T follicular helper cell (primary cell): ENCODE measurements around the gene TEF.
"Not testable (repeated sequence)": the region's sequence is repeated elsewhere in the genome, so short reads cannot be mapped to it uniquely, and the experiment has no call there.

ENCODE experiments used
- DNase-seq: peaks from one replicate; pipeline ENCODE4 v3.0.0-alpha.2; 2020; ENCODE audit warnings: low read depth

TEF gene

GRCh38 chr22:41418717-41419116 is 37.0 kb downstream of the TEF start:
- DNase-seq = no peak

GRCh38 chr22:41425660-41426365 is 44.1 kb downstream of the TEF start:
- DNase-seq = no peak

- DNase-seq = no peak
Observed at GRCh38 chr22:41429232-41429950, 47.6 kb downstream of the TEF start.

- no peak for DNase-seq
Observed at GRCh38 chr22:41429951-41430332, 48.2 kb downstream of the TEF start.

- no peak for DNase-seq
Observed at GRCh38 chr22:41431656-41432055, 49.9 kb downstream of the TEF start.

- not testable (repeated sequence) for DNase-seq
Observed at GRCh38 chr22:41433480-41433879, 51.7 kb downstream of the TEF start.

GRCh38 chr22:41434361-41435003 is 52.7 kb downstream of the TEF start:
- DNase-seq = not testable (repeated sequence)

- no peak for DNase-seq
Observed at GRCh38 chr22:41435560-41435959, 53.8 kb downstream of the TEF start.

GRCh38 chr22:41436322-41437113 is 54.8 kb downstream of the TEF start:
- DNase-seq = no peak

GRCh38 chr22:41437198-41437597 is 55.5 kb downstream of the TEF start:
- DNase-seq = no peak

- not testable (repeated sequence) for DNase-seq
Observed at GRCh38 chr22:41440511-41440910, 58.8 kb downstream of the TEF start.

- no peak for DNase-seq
Observed at GRCh38 chr22:41442240-41442792, 60.6 kb downstream of the TEF start.

- peak; percentile 55 for DNase-seq
Observed at GRCh38 chr22:41444360-41445128, 62.8 kb downstream of the TEF start.

GRCh38 chr22:41445129-41446056 is 63.7 kb downstream of the TEF start:
- DNase-seq = no peak

GRCh38 chr22:41446057-41446501 is 64.3 kb downstream of the TEF start:
- no peak for DNase-seq

- peak; percentile 91 for DNase-seq
Observed at GRCh38 chr22:41446639-41447434, 65.1 kb downstream of the TEF start, which contains the start of gene TOB2. TSS of gene TOB2 (minus strand) at chr22:41446801. CDS start at chr22:41437345, 9,456 bp downstream.

GRCh38 chr22:41447435-41448188 is 65.9 kb downstream of the TEF start:
- peak; percentile 54 for DNase-seq

GRCh38 chr22:41448189-41448808 is 66.6 kb downstream of the TEF start:
- DNase-seq = peak; percentile 86
